HG02938 (cell line): ENCODE data around the gene STK32C.

Experiments
- ATAC-seq: cut with Tn5 transposase; IDR thresholded peaks from one replicate; pipeline ENCODE4 v1.9.1; 2021; ENCODE audit warnings: mild to moderate bottlenecking, moderate library complexity; ENCODE audit not compliant: unreplicated experiment

Gene STK32C

DNA sequence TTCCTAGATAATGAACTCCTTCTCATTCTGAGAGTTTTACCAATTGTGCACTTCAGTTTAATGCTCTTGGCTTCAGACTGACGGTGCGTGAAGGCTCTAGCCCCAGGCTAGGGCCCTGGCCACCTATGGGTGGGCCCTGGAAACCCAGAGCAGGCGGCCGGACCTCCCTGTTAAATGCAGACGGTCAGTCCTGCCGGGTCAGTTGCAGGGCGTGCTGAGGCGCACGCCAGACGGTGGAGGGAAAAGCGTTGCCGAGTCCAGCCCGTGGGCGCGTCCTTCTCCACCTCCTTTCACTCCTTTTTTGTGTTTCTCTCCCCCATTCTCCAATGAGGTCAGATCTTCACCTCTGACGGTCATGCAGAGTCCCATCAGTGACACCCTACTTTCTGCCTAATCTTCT is 118.7 kb downstream of the STK32C start:
- ATAC-seq = no peak

DNA sequence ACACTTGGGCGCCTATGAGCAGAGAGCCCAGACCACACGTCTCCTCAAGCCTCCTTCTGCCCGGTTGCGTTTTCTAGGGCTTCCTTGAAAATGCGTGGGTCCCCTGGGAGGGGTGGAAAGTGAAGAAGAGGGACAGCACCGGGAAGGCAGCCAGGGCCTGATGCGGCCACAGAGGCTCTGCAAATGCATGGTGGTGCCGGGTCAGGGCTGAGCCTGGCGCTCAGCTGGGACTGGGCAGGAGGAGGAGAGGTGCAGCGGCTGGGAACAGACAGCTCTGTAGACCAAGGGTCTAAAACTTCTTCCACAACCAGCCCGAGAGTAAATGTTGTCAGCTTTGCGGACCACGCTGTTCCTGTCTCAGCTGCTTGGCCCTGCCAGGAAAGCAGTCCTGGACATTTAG is 119.4 kb downstream of the STK32C start:
- no peak for ATAC-seq

DNA sequence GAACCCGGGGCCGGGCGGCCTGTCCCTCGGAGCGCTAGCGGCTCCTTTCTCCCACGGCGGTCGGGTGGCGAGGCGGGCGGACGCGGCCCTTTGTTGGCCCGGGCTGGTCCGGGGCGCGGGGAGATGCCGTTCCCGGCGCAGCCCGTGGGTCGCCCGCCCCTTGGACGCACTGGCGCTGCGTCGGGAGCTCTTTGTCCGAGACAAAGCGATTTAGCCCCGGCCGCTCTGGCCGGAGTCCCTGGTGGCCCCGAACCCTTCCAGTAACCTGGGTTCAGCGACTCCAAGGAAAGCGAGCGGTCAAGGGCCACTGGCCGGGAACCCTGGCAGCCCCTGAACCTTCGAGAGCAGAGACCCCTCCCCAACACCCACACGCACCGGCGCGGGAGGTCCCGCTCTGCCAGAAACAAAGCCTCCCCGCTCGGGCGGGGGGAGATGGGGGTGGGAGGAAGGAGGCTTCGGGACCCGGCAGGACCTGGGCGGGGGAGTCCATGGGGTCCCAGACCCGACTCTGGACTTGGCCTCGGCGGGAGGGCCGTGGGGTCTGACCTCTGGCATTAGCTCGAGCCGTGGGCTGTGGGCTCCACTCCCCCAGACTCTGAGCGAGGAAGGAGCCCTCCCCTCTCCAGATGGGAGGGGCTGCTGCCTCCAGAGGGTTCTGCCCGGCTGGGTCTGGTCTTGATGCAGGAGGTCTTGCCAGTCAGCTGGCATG is 120.2 kb downstream of the STK32C start:
- no peak for ATAC-seq

DNA sequence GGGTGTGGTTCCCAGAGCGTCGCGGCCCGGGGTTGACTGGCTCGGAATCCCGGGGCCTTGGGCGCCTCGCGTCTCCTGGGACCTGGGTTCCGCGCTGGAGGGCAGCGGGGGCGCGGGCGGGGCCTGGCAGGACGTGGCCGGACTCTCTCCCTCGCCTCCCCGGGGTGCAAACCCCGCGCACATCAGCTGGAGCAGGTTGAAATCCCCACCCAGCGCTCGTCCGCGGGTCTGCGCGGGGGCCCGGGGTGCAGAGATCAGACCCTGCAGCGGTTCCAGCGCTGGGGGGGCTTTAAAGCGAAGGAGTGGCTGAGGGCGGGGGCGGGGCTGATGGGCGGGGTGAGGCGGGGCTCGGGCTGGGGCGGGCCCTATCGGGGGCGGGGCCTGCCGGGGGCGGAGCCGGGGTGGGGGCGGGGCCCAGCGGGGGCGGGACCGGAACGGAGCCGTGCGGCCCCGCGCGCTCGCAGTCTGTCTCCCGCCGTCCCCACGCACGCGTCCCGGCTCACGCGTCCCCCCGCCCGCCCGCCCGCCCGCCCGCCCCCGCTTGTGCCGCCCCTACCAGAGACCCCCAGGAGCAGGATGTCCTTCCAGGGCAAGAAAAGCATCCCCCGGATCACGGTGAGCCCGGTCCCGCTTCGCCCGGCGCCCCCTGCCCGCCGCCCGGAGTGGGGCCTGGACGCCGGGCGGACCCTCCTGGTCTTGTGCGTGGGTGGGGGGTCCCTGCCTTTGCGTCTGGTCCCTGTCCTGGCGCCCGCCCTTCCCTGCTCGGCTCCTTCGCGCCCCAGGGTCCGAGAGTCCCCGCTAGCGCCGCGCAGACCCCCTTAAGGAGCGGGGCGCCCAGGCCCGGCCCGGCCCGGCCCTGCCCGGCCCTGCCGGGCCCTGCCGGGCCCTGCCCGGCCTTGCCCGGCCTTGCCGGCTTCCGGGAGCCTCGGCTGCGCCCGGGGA is 121.0 kb downstream of the STK32C start, which contains the start of gene DPYSL4:
DPYSL4 (plus strand) TSS at position 461 of the 942 bp plus-strand sequence; CDS start at position 577, 116 bp downstream.
- no peak for ATAC-seq

DNA sequence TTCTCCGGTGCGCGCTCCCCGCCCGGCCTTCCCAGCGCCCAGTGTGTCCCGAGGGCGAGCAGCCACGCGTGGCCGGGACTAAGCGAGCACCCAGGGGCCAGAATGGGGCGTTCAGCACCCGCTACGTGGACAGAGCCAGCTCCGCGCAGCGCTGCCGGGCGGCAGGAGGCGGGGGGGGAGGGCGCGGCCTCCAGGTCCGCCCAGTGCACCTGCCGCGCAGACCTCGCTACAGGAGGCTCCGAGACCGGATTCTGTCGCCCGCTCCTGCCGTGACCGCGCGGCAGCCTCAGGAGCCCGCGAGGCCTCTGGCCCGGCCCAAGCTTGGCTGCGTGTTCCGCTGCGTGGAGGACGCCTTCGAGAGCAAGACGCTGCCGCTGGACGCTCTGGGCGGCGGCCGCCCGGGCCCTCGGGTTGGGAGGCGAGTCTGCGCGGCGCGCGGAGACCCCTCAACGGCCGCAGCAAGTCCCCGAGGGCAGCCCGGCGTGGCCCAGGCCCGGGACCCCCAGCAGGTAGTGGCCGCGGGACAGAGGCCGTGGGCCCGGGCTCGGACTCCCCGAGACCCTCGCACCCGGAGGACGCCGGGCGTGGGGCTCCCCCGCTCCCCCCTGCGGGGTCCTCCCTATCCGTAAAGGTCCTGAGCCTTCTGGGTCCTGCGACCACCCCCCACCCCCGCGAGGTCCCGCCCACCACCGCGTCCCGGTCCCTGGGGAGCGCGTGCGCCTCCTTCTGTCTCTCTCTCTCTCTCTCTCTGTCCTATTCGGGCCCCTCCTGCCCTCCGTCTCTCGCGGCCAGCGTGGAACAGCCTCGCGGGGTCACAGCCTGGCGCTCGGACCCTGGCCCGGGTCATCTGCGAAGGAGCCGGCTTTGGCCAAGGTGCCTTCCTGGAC is 121.9 kb downstream of the STK32C start:
- no peak for ATAC-seq

DNA sequence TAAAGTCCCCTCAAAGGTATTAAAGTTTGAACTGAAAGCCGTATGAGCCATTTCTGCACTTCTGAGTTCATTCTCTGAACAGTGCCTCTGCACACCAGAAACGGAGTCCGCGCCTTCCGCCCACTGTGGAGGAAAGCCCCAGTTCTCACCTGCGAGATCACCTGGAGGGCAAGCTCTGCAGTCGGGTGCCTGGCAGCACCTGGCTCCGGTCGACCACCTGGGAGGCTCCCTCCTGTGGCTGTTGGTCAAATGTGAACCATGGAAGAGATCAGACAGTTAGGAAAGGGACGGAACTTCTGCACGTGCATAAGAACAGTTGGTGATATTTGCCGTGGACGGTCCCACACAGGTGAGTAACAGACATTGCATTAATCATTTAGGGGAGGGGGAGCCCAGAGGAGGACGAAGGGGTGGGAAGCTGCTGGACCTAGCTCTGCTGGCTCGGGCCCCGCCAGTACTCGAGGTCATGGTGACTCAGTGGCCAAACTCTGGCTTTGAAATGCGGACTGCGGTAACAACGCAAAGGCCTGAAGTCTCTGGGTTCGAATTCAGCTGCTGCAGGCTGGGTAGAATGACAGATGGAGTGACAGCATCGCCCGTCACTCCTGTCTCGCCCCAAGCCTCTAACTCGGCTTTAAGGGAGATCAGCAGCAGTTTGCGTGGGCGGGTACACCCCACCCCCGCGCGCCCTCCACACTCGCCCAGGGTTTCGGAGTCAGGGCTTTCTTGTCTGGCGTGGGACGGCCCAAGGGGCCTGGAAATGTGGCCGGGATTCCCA is 122.7 kb downstream of the STK32C start:
- no peak for ATAC-seq

DNA sequence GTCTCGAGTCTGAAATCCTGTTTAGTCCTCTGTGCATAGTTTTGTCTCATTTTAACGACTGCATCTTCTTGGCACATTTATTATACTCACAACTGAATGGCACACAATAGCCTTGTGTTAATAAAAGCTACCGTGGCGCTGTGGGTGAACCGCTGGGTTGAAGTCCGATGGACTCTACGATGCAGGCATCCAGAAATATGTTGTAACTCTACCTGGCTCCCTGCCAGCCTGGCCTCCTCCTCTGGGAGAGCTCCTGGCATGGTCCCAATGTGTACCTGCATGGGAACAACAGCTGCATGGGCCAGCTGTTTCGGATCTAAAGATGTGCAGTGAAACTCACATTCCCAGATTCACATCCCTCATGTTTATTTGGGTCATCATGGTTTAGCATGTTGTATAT is 124.7 kb downstream of the STK32C start:
- no peak for ATAC-seq

DNA sequence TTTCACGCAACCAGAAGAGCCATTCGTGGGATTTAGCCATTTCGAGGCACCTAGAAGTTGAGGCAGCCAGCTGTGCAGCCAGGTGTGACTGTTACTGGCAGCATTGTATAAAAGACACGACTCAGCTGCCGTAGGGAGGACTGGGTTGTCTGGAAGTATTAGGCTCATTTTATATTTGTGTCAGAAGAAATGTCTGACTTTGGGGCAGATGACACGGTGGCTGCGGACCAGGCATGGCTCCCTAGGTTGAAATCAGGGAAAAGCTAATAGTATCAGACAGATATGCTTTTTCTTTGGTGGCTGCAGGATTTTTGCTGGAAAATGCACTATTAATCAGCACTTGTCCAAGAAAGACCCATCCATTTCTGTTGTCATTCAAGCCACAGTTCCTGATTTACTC is 125.2 kb downstream of the STK32C start:
- no peak for ATAC-seq

DNA sequence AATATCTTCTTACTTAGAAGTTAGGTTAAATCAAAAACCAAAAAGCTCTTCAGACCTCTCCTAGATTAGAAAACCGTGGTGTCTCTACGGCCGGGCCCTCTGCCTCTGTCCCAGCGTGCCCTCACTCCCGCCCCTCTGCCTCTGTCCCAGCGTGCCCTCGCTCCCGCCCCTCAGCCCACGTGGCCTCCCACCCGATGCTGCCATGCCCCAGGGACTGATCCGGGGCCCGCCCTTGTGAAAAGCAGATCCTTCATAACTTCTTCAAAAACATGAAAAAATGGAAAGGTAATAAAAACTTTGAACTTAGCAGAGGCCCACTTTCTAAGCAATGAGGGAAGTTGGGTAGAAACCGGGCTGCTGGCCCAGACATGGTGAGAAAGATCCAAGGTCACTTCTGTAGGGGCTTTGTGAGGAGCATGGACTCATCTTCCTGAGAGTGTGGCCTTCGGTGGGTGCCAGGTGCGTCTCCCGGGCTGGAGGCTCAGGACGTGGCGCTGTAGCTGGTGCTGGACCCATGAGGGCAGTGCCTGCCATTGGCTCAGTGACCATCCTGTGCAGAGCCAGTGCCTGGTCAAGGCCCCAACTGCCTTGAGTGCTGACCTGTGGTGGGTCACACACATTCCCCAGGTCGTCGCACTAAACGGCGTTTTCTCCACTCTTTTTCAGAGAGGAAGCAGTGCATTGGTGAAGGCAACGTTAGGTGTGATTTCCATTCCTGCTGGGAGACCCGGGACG is 125.9 kb downstream of the STK32C start:
- ATAC-seq = no peak

DNA sequence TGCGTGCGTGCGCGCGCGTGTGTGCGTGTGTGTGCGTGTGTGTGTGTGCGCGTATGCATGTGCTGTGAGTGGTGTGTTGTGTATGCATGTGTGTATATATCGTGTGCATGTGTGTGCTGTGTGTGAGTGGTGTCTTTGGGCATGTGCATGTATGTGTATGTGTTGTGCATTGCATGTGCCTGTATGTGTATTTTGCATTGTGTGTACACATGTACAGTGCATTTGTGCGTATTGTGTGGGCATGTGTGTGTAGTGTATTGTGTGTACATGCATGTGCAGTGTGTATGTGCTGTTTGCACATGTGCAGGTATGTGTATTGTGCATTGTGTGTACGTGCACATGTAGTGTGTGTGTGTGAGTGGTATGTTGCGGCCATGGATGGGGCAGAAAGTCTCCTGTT is 127.0 kb downstream of the STK32C start:
- ATAC-seq = no peak

DNA sequence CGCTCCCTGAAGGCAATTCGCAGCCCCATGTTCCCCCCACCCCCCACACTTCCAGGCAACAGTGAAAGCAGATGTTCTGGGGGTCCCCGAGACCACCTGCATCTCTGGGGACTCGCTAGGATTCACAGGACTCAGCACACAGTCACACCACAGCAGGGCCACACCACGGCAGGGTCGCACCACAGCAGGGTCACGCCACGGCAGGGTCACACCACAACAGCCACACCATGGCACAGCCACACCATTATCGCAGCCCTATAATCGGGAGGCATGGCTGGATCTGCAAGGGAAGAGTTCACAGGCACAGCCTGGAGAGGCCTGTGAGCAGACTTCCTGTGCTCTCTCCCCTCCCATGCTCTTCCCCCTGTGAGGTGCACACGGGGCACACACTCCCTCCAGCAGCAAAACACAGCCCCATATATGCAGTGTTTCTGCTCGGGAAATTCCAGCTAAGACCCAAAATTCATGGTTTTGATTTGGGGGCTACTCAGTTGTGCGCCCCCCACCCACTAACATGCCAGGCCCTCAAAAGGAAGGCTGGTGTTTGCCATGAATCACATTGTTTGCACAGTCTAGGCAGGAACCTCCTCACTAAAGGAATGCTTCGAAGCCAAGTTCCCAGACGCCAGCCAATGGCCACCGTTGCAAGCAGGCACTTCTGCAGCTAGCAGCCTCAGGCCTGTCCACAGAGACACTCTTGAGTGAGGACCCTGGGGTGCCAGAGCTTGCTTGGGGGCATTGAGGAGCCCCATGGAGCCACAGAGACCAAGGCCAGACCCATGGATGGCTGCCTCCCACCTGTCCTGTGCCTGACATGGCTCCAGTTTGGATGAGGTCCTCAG is 128.0 kb downstream of the STK32C start:
- ATAC-seq = no peak

DNA sequence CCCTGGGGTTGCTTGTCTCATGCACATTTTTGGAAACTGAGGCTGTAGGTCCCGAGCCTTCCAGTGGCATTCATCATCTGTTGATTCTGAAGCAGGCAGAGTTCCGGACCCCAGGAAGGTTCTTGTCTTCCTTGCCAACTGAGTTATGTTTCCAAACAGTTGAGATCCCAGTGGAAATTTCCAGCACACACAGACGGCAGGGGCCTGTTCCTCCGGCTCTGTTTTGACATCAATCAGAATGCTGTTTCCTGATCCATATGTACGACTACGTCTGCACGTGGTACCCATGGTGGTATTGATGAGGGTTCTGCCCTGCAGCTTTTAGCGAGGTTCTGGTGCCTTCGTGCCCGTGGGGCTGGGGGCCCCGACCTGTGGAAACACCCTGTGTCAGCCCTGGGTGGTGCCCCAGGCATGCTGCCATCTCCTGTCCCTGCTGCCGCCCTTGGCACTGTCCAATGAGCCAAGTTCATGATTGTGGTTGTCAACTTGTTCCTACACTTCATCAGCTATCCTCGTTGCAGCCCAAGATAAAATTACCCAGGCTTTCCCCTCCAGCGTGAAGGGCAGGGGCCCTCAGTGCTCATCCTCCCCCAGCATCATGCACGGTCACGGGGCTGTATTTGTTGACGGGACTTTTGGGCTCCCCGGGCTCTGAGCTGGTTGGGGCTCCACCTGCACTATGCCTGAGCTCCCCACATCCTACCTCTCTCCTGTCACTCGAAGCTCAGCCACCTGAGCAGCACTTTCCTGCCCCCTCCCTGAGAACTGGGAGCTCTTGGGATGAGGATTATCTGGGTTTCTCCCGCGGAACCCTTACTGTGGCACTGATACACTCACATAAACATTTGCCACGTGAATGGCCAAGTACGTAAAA is 128.8 kb downstream of the STK32C start:
- no peak for ATAC-seq

DNA sequence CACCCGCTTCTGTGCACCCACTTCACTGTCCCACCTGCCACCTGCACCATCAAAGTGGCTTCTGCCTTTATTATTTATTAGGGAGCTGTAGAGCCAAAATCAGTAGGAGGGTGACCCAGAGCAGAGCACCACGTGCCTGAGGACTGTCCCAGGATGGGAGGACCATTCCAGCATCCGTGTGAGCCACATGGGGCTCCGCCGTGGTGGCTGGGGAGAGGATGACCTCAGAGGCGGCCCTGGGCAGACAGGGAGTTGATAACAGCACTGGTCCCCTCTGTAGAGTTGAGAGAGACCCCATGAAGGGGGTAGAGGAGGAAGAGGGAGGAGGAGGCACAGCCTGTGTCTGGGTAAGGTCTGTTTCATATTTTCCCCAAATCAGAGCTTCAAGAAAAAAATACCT is 129.7 kb downstream of the STK32C start:
- no peak for ATAC-seq

DNA sequence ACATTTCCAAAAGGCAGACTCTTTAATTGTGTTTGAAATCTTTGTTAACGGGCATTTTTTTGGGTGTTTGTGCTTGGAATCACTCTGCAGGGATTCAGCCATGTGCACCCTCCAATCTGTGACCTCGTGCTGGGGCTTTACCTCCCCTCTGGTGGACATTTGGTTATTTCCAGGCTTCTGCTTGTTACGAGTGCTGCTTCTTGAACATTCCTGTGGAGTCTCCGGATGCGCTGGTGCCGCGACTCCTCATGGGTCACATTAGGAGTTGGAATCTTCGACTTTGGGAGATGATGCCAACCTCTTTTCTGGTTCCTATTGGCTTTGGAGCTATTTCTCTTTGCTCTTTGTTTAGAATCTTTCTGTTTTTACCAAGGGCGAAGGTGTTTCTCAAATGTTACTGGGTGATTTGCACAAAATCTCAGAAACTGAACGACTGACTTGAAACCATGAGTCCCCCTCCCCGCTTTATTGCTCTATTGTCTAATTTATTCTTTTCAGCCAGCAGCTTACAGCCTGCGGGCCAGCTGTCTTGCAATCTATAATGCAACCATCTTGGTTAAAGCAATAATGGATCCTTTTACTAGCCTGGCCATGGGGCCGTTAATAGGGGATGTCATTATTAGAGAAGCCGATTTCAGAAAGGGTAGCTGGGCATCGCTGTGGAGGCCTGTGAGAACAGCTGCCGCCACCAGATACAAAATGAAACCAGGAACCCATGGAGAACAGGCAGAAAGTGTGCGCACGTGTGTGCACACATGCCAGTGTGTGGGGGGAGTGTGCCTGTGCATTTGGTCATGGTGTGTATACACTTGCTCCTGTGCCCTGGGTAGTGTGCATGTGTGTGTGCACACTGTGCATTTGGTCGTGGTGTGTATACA is 130.9 kb downstream of the STK32C start:
- no peak for ATAC-seq

DNA sequence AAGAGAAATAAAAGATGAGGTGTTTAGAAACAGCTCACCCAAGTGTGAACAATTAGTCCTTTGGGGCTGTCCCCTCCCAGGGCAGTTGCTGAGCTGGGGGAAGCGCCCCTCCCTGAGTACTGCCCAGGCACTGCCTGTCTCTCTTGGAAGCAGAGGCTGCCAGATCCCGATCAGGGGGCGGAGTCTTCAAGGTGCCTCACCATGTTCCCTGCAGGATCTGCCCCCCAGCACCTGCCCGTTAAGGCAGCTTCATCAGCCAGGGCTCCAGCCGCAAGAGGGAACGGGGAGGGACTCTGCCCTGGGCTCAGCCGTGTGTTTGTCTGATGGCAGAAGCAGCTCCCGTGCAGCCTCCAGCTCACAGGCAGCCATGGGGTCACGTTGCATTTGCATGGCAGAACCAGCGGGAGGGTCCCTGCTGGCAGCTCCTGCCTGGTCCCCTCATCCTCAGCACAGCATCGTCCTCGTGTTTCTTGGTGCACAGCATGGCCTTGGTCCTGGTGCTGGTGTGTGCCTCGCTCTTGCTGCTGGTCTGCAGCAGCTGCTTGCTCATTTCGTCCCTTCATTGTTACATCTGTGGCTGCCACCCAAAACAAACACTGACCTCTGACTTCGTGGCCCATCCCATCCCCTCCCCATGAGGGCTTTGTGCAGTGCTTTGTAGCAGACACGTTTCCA is 131.7 kb downstream of the STK32C start:
- no peak for ATAC-seq

DNA sequence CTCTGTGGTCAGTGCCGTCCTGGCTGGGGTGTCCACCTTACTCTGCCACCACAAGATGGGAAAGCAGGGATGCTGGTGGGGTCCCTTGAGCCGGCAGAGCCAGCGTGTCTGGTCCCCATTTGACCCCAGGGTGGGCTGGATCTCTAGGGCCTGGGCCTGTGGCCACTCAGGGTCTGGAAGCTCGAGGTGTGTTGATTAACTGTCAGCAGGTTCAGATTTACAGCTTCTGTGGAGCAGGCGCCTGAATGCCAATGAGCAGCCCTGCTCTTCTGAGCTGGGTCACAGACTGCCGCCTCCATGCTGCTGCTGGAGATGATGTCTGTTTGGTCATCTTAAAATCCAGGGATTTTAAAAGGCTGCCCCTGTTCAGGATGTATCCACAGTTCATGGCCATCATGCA is 132.3 kb downstream of the STK32C start:
- no peak for ATAC-seq
